ENCODE results near the gene UBE4A.

DNA sequence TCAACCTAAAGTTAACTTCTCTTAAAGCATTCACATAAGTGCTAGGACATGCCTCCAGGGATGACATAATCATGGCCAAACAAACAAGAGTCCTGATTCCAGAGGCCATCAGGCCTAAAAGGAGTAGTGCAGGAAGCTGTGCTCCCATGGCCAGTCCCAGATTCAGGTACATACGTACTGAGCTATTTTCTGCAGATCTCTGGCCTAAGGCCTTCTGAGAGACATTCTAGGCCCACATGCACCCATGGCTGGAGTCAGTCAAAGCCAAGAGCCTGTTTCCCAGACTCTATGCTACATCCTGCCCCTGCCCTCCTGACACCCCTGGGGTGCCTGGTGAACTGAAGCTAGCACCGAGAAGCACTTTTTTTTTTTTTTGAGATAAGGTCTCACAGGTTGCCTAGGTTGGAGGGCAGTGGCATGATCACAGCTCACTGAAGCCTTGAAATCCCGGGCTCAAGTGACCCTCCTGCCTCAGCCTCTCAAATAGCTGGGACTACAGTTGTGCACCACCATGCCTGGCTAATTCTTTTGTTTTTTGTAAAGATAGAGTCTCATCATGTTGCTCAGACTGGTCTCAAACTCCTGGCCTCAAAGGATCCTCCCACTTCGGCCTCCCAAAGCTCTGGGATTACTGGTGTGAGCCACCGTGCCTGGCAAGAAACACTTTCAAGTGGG lies 17.4 kb upstream of the UBE4A start:
- no peak for TF ChIP-seq POLR2AphosphoS5 (IDR thresholded peaks at IDR 0.05)
- TF ChIP-seq, protein P1, sequence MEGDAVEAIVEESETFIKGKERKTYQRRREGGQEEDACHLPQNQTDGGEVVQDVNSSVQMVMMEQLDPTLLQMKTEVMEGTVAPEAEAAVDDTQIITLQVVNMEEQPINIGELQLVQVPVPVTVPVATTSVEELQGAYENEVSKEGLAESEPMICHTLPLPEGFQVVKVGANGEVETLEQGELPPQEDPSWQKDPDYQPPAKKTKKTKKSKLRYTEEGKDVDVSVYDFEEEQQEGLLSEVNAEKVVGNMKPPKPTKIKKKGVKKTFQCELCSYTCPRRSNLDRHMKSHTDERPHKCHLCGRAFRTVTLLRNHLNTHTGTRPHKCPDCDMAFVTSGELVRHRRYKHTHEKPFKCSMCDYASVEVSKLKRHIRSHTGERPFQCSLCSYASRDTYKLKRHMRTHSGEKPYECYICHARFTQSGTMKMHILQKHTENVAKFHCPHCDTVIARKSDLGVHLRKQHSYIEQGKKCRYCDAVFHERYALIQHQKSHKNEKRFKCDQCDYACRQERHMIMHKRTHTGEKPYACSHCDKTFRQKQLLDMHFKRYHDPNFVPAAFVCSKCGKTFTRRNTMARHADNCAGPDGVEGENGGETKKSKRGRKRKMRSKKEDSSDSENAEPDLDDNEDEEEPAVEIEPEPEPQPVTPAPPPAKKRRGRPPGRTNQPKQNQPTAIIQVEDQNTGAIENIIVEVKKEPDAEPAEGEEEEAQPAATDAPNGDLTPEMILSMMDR (IDR thresholded peaks at IDR 0.05), result no peak
